ENCODE results near the gene USP3. TPM values are rescaled to one million over a fixed set of nuclear protein-coding genes. Genes with fewer than 3 reads are reported as not detected.

The USP3 gene
- total and polyA plus RNA-seq, 2 donors (not counting 1 experiment from before 2014, with no cell fraction given): 43.4 to 152 TPM

DNA sequence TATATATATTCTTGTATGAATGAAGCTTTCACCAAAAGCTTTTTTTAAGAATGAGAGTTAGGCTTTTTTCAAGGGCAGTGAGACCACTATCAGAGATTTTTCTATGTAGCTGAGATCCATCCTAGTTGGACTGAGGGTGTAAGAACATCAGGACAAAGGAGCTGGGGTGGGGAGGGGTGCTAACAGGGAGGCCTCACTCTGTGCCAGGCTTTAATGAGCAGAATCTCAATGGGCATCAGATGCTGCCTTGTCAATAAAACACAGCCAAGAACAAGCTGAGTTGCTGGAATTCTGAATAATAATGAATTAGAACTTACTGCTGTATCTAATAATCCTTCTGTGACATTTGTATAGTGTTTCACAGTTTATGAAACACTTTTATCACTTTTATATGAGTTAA lies 41.4 kb upstream of the USP3 start:
- Mint-ChIP-seq H3K27me3 (no peaks in the 10 kb centered on the region), H3K27ac (no peak overlapping the region), H3K4me1 (peaks cover 13% of the 10 kb centered on the region), H3K4me3 (no peak overlapping the region), H3K9me3 (ENCODE audit: insufficient read depth) (no peaks in the 10 kb centered on the region)
- Histone ChIP-seq H3K4me2 (replicated peaks; ENCODE audit: low read depth, low read length, poor library complexity, severe bottlenecking) (no peak overlapping the region), H3K4me1 (ENCODE audit: control insufficient read depth in 2 of 2, insufficient read depth in 2 of 2, low read length in 2 of 2) (peaks cover 4 to 8% of the 10 kb centered on the region in 2 donors), H3K36me3 (replicated peaks in 1 of 2; ENCODE audit: control extremely low read depth in 1 of 2, control insufficient read depth in 1 of 2, extremely low read depth in 1 of 2, insufficient read depth in 2 of 2, low read length in 1 of 2) (no peaks in the 10 kb centered on the region), H3K27ac (ENCODE audit: low read length in 2 of 2) (no peak overlapping the region), H2AFZ (ENCODE audit: insufficient read depth, low read depth, low read length, poor library complexity, severe bottlenecking) (no peak overlapping the region), H4K20me1 (ENCODE audit: control insufficient read depth, insufficient read depth, low read length, poor library complexity, severe bottlenecking) (no peaks in the 10 kb centered on the region), H3K79me2 (ENCODE audit: control insufficient read depth, insufficient read depth, low read length) (no peaks in the 10 kb centered on the region), H3K9me3 (ENCODE audit: control extremely low read depth in 1 of 3, control insufficient read depth in 2 of 3, insufficient read depth in 1 of 3, low read length in 2 of 3) (no peaks in the 10 kb centered on the region), H3K27me3 (replicated peaks in 1 of 4; ENCODE audit: control extremely low read depth in 1 of 4, control insufficient read depth in 3 of 4, insufficient read depth in 4 of 4, low read length in 3 of 4) (no peaks in the 10 kb centered on the region), H3K4me3 (ENCODE audit: control extremely low read depth in 1 of 5, extremely low read depth in 1 of 5, insufficient read depth in 1 of 5, low read depth in 2 of 5, low read length in 4 of 5) (no peak overlapping the region), H3K9ac (ENCODE audit: low read length) (no peak overlapping the region)
- ATAC-seq (ENCODE audit: low read depth) (no peak), DNase-seq (no peak)
- ChIA-PET CTCF (interaction anchor here (0.7 to 7.4 kb wide), 11 partner anchors 10 to 415 kb away, joined by 3 to 132 read pairs (median 3); no protein-coding TSS in a partner anchor), POLR2A (interaction anchor here (0.6 kb wide), 1 partner anchor 122 kb away, joined by 4 read pairs; no protein-coding TSS in a partner anchor)
- TF ChIP-seq, protein P1, sequence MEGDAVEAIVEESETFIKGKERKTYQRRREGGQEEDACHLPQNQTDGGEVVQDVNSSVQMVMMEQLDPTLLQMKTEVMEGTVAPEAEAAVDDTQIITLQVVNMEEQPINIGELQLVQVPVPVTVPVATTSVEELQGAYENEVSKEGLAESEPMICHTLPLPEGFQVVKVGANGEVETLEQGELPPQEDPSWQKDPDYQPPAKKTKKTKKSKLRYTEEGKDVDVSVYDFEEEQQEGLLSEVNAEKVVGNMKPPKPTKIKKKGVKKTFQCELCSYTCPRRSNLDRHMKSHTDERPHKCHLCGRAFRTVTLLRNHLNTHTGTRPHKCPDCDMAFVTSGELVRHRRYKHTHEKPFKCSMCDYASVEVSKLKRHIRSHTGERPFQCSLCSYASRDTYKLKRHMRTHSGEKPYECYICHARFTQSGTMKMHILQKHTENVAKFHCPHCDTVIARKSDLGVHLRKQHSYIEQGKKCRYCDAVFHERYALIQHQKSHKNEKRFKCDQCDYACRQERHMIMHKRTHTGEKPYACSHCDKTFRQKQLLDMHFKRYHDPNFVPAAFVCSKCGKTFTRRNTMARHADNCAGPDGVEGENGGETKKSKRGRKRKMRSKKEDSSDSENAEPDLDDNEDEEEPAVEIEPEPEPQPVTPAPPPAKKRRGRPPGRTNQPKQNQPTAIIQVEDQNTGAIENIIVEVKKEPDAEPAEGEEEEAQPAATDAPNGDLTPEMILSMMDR (IDR thresholded peaks at IDR 0.05): no peak
- TF ChIP-seq EZH2 (IDR thresholded peaks at IDR 0.05; ENCODE audit: borderline replicate concordance, insufficient read depth, low read depth, low read length, poor library complexity, severe bottlenecking): no peak
- intact Hi-C loops (cut with micrococcal nuclease): no loop called here

DNA sequence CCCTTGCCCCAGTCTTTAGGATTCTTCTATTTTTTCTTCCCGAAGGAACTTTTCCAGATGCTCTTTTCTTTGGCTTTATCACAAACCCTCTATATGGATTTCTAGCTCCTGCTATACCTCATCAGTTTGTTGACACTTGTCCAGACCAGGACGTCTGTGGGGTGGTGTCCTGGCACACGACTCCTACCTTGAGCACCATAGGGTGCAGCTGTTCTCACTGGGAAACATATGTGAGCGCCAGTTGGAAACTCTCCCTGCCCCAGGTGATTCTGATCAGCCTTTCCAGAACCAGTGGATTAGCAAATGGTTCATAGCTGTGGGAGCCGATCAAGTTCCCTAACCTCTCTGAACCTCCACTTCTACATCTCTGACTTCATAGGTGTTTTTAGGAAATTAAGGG lies 40.6 kb upstream of the USP3 start:
- H3K4me3 Mint-ChIP-seq: no peak overlapping the region
- 100% methylated on average over 3 of the region's 5 CpGs for WGBS (ENCODE audit: insufficient coverage)
- Histone ChIP-seq H3K9ac (ENCODE audit: low read length) (no peak overlapping the region), H3K79me2 (ENCODE audit: control insufficient read depth, insufficient read depth, low read length) (no peaks in the 10 kb centered on the region), H2AFZ (ENCODE audit: insufficient read depth, low read depth, low read length, poor library complexity, severe bottlenecking) (no peak overlapping the region), H3K27me3 (replicated peaks in 1 of 4; ENCODE audit: control extremely low read depth in 1 of 4, control insufficient read depth in 3 of 4, insufficient read depth in 4 of 4, low read length in 3 of 4) (no peaks in the 10 kb centered on the region), H4K20me1 (ENCODE audit: control insufficient read depth, insufficient read depth, low read length, poor library complexity, severe bottlenecking) (no peaks in the 10 kb centered on the region), H3K9me3 (ENCODE audit: control extremely low read depth in 1 of 3, control insufficient read depth in 2 of 3, insufficient read depth in 1 of 3, low read length in 2 of 3) (no peaks in the 10 kb centered on the region), H3K36me3 (replicated peaks in 1 of 2; ENCODE audit: control extremely low read depth in 1 of 2, control insufficient read depth in 1 of 2, extremely low read depth in 1 of 2, insufficient read depth in 2 of 2, low read length in 1 of 2) (no peaks in the 10 kb centered on the region), H3K4me1 (ENCODE audit: control insufficient read depth in 2 of 2, insufficient read depth in 2 of 2, low read length in 2 of 2) (peaks cover 4 to 8% of the 10 kb centered on the region in 2 donors), H3K27ac (ENCODE audit: low read length in 2 of 2) (no peak overlapping the region), H3K4me2 (replicated peaks; ENCODE audit: low read depth, low read length, poor library complexity, severe bottlenecking) (no peak overlapping the region), H3K4me3 (ENCODE audit: control extremely low read depth in 1 of 5, extremely low read depth in 1 of 5, insufficient read depth in 1 of 5, low read depth in 2 of 5, low read length in 4 of 5) (no peak overlapping the region)
- H3K27ac Mint-ChIP-seq: no peak overlapping the region
- no peaks in the 10 kb centered on the region for H3K27me3 Mint-ChIP-seq
- no peak for ATAC-seq (ENCODE audit: low read depth)
- H3K9me3 Mint-ChIP-seq (ENCODE audit: insufficient read depth): no peaks in the 10 kb centered on the region
- DNase-seq: no peak
- ChIA-PET CTCF (interaction anchor here (0.9 to 7.4 kb wide), 10 partner anchors 16 to 149 kb away, joined by 3 to 148 read pairs (median 4); partner anchors contain the start of gene USP3), POLR2A (interaction anchor here (0.6 to 0.7 kb wide), 2 partner anchors 122 to 304 kb away, joined by 4 to 5 read pairs; no protein-coding TSS in a partner anchor)
- H3K4me1 Mint-ChIP-seq: peaks cover 19% of the 10 kb centered on the region
- TF ChIP-seq, protein P1 (IDR thresholded peaks at IDR 0.05): no peak
- TF ChIP-seq EZH2 (IDR thresholded peaks at IDR 0.05; ENCODE audit: borderline replicate concordance, insufficient read depth, low read depth, low read length, poor library complexity, severe bottlenecking): no peak
- intact Hi-C loops (cut with micrococcal nuclease): no loop called here

Data from B cell (primary cell).